GM08714 (cell line): Measurements from ENCODE around the gene NDEL1.

Experiments used
- H3K4me3 ChIP-seq: fragments of 200-500 bp; sonication (Bioruptor generic); 2 replicates; pipeline ENCODE4 v1.5.1; 2014; ENCODE audit warnings: mild to moderate bottlenecking, low read length, inconsistent platforms
- ZNF274 ChIP-seq: IDR thresholded peaks from 2 replicates; pipeline ENCODE4 v1.6.1; 2012; ENCODE audit warnings: mild to moderate bottlenecking, low read depth, low read length

The NDEL1 gene

GRCh38 chr17:8504460-8505207 is 69.0 kb downstream of the NDEL1 start:
- TF ChIP-seq ZNF274: no peak
- no peak overlapping the region for H3K4me3 ChIP-seq

- TF ChIP-seq ZNF274: no peak
- H3K4me3 ChIP-seq: no peak overlapping the region
Measured at GRCh38 chr17:8506145-8506544, 70.5 kb downstream of the NDEL1 start.

GRCh38 chr17:8514801-8515200 is 79.1 kb downstream of the NDEL1 start:
- no peak for TF ChIP-seq ZNF274
- H3K4me3 ChIP-seq: no peak overlapping the region
